Islet of Langerhans (tissue), 1 donor: ENCODE measurements around the gene PADI2.

Experiments used
- FAIRE-seq: peaks from one replicate; lab custom pipeline; 2011; peaks lifted over from hg19 to GRCh38; lab: Jason Lieb, UNC

Gene PADI2

DNA sequence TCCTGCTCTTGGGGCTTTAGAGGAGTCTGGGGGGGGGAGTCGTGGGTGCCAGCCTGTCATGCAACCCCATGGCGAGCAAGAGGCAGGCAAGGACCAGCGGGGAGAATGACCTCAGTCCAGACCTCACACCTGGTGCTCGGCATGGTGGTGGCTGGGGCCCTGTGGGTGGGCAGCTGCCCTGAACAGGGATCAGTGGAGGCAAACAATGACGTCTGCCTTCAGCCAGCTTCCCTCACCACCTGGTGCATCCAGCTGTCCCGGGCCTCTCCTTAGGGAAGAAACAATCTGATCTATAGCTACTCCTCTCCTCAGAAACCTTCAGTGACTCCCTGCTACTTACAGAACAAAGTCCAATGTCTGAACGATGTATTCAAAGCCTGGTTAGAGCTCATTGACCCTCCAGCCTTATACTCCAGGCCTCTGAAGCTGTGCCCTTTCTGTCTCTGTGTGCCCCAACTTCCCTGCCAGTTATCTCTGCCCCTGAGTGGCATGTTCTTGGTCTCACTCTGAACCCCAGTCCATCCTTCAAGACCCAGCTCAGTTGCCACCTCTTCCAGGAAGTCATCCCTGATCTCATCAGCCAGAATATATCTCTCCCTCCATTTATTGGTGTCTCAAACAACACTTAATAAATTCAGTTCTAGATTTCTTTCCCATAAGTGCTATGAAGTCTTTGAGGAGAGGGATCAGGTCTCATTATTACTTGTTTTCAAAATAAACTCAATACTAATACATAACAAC is 6.6 kb downstream of the PADI2 start:
- no peak for FAIRE-seq

DNA sequence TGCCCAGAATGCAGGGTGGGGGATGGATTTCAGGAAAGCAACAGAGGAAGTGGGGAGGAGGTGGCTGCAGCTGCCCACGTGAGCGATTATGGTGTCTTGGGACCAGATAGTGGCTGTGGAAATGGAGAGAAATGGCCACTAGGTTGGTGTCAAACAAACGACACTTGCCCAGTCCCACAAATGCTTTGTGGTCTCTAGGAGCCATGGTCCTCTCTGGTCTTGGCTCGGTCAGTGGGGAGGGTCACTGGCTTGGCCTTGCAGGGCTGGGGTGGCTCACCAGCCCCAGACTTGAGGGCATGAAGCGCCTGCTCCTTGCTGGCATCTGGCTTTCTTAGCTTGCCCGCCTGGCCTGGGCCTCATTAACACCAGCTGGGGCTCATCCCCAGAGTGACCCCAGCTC is 7.2 kb downstream of the PADI2 start:
- FAIRE-seq, result no peak

DNA sequence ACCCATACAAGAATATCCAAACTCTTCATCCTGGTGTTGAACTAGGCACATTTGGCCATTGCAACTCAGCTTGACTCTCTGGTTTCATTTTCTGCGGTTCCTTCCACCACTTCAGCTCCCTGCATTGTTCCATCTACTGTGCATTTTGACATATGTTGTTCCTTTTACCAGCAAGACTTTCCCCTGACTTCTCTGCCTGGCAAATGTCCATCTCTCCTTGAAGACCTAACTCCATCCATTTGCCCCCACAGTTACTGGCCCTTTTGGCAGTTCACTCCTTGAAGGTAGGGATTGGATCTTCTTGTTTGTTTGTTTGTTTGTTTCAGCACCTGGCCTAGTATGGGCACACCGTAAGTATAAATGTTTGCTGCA is 8.7 kb downstream of the PADI2 start:
- FAIRE-seq, result no peak

DNA sequence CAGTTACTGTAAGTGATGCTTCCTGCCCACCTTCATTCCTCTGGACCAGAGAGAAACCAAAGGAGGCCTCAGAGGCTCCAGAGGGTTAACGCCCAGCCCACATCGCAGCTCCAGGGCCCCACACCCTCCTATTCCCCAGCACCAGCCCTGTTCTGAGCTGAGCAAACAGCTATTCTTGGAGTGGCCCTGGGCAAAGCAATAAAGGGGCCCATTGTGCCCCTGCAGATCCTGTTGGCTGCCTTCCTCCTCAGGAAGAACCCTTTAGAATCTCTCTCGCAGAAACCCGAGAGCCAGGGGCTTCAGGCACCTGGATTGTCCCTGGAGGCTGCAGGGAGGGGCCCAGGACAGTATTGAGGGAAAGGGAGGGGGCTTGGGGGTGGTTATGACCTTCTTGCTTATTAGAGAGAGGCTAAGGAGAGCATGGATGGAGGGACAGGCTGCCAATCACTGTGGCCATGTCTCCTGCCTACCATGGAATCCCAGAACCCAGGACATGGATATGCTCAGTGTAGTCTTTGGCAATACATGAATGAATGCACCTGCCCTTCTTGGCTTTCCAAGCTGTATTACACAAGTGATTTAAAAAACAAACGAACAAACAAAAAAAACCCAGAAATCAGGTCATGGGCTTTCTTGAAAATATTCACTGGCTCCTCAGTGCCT is 9.2 kb downstream of the PADI2 start:
- no peak for FAIRE-seq

DNA sequence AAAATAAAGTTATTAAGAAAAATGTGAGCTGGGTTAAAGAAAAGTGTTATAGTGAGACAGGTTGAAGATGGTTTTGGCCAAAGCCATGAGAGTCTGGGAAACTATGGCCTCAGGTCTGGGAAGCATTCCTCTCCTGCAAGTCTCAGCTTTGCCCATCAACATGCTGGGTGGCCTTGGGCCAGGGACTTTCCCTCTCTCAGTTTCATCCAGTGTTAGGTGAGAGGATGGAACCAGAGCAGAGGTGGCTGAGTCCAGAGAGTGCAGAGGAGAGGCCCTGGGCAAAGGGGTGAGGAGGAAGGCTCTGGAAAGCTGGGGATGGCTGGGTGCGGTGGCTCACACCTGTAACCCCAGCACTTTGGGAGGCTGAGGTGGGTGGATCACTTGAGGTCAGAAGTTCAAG is 10.5 kb downstream of the PADI2 start:
- no peak for FAIRE-seq

DNA sequence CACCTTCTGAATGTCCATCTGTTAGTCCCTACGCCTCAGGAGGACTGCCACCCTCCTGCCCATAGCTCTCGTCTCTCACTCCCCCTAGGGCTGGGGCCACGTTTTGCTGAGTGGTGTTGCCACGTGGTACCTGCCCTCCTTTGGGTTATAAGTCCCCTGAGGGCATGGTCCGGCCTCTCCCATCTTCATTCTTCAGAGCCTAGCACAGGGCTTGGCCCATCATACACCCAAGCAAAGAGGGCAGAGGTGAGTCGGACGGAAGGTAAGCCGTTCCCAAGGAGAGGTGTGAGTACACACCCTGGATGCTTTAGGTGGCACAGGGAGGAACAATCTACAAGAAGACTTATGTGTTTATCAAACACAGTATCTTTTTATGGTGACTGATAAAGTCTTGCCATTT is 10.9 kb downstream of the PADI2 start:
- FAIRE-seq, result no peak

DNA sequence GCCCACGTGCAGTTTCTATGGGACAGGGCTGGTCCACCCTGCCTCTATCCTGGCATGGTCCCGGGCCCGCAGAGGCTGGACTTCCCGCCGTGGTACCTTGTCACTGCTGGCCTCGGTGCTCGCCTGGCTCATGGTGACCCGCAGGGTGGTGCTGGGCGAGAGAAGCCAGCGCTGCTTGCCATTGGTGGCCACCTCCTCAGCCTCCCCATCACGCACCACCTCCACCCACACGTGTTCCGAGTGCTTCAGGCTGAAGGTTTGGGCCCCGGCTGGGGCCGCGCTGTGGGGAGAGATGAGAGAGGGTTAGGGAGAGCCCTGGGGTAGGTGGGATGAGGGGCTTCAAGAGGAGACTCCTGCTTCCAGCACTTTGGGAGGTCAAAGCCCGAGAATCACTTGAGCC is 14.5 kb downstream of the PADI2 start:
- no peak for FAIRE-seq

DNA sequence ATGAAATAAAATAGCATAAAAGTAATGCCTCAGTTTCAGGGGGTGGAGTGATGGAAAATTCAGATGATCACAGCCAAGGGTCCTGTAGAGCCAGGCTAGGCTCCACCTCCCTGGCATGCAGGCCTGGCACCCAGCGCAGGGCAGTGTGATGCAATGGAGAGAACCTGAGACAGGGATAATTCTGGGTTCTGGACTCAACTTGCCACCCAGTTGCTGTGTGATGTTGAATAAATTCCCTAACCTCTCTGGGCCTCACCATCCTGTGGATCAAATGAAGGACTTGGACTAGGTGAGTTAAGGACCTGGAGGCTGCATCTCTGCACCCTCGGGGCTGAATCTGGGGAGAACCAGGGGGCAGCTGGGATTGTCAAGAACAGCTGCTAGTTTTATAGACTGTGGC is 17.0 kb downstream of the PADI2 start:
- FAIRE-seq, result no peak

DNA sequence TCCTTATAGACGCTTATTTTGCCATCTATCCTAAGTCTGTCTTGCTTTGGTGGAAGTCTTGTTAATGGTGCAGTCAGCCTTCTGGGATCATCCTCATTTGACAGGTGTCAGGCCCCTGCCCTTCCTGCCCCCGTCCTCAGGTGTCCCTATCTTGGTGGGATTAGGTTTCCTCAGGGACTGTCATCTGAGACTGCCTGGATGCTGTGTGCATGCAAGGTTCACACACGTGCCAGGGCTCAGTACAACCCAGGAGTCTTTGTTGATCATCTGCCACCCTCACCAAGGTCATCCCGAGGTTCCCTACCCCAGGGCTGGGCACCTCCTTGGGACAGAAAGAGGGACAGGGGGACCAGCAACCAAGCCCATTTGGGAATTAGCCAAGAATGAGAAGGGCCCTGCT is 18.0 kb downstream of the PADI2 start:
- no peak for FAIRE-seq

DNA sequence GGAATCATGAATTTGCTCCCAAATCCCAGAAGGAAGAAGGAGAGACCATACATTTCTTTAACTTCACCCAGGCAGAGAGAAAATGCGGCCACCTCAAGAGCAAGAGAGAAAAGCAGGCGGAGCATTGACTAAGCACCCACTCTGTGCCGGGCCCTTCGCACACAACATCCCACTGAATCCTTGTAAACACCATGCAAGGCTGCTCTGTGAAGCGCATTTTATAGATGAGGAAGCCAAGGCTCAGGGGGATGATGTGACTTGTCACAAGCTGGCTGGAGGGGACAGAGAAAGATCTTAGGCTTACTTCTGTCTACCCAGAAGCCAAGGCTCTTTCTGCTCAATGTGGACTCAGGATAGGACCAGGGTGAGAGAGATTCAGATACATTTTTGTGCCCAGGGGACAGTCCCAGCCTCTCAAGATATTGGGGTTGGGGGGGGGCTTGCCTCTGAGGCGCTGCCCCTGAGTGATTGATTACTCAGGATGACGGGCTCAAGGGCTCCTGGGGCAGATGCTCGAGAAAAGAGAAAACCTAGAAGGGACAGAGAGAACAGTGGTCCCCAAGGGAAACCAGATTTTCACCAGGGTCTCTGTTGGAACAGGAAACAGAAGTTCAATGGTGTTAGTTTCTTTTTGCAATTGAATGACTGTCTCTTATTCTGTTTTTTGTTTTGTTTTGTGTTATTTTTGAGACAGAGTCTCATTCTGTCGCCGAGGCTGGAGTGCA is 19.5 kb downstream of the PADI2 start:
- no peak for FAIRE-seq

DNA sequence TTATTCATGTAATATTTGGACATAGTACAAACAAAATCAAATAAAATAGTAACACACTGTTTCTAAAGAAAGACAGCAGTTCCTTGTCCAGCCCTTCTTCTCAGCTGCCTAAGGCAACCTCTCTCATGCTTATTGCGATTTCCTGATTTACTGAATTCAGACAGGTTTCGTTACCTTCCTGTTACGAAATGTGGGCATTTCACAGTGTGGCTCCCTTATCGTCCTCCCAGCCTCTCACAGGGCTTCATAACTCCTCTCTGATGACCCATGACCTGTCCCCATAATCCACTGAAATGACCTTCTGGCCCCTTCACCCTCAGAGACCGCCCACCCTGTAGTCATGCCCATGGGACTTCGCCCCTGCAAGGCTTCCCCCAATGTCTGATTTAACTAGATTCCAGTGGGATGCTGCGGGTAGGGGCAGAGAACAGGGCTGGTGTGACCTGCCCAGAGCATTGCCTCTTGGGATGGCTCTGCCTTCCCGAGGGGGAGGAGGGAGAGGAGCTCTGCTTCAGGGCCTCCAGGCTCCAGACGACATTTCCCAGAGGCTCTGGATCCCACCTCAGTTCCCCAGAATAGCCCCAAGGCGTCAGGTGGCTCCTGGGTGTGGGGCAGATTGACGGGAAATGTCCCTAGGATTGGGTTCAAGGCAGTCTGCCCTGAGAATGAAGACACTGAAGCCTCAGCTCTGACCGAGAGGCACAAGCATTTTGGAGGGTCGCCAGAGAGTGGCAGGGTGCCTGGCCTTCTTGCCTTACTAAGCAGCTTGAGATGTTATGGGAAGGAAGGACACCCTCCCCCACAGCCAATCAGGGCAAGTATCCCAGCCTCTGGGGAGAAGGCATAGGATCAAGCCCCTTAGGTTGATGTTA is 20.6 kb downstream of the PADI2 start:
- FAIRE-seq, result no peak

DNA sequence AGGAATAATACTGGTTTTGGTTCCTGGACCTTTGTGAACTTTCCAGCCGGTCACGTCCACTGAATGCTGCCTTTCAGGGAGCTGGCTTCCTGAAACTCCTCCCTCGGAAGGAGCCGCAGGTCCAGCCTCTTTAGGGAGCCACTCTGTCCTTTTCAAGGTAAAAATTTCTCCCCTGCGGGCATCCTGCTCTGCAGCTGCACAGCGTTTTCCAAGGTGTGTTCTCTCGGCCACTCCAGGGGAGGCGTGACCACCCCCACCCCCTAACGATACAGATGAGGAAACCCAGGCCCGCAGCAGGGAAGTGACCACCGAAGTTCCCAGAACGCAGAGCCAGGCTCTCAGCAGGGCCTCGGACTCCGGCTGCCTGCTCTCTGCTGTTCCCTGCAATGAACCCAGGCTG is 21.5 kb downstream of the PADI2 start:
- no peak for FAIRE-seq

DNA sequence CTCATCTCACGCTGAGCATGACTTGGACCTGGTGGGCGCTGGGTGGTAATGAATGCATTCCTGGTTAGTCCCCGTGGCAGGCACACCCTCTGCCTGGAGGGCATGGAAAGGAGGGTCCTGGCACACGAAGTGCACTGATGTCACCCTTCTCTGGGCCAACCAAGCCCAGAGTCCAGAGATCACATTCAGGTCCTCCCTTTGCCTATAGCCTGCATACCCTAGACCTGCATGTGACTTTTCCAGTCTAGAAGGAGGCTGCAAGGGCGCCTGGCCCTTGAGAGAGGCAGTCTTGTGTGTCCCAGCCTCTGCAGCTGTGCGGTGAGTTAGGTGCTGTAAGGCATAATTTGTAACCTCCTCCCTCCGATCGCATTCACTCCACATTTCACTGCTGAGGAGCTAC is 22.1 kb downstream of the PADI2 start:
- no peak for FAIRE-seq

DNA sequence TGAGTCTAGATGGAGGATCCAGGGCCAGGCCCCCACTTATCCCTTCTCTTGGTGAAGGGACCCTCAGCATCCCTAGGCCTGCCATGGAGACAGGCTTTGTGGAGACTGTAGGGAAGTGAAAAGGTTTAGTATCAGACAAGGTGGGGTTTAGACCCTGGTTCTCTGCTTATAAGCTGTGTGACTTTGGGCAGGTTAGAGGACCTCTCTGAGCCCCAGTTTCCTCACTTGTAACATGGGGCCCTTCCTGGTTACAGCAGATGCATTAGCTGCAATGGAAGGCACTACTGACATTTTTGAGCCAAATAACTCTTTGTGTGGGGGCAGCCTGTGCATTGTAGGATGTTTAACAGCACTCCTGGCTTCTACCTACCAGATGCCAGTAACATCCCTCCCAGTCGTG is 22.7 kb downstream of the PADI2 start:
- FAIRE-seq, result no peak

DNA sequence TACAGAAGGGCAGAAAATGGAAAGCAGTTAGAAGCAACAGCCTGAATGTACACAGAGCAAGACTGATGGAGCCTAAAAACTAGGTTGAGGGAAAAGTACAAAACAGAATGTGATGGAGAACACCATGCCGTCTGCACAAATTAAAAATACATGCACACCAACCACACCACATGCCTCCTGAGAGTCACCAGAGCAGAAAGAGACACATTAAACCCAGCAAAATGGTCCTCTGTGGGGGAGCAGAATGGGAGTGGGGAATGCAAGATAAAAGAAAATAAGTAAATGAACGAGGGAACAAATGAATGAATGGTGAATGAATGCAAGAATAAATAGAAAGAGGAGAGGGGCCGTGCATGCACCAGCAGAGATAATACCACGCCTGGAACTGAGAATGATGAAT is 24.1 kb downstream of the PADI2 start:
- no peak for FAIRE-seq

DNA sequence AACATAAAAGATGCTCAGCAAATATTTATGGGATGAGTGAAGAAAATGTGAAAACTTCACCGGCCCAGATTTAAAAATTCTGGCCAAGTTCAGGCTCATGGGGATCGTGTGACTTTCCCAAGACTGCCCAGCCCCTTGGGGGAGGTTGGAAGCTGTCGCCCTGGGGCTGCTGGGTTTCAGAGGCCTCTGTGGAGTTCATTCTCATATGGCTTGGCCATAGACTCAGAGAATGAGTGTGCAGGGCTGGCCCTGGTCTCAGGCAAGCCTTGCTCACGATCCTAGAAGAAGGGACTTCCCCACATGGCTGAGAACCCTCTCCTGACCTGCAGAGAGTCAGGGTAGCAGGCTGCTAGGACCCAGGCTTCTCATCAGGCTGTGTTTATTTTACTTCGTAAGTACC is 24.6 kb downstream of the PADI2 start:
- FAIRE-seq, result no peak

DNA sequence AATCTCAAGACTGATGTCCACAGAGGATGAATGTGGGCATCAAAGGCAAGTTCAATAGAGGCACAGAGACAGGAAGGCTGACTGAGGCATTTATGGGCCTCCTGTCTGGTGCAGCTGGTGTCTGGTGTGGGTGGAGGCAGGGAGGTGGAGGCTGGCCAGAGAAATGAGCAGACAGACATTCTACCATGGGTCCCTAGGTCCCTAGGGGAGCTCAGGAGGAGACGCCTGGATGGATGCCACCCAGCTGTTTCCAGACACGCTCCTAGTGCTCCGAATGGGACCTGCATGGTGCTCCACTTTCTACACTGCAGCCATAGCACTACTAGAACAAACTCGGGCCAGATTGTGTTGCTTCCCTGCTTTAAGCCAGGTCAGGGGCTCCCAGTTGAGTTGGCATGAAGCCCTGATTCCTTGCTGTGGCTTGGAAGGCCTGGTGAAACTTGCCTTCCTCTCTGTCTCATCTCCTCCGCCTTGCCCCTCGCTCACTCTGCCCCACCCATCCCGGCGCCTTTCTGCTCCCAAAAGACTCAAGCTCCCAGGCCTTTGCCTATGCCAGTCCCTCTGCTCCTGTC is 25.3 kb downstream of the PADI2 start:
- no peak for FAIRE-seq

DNA sequence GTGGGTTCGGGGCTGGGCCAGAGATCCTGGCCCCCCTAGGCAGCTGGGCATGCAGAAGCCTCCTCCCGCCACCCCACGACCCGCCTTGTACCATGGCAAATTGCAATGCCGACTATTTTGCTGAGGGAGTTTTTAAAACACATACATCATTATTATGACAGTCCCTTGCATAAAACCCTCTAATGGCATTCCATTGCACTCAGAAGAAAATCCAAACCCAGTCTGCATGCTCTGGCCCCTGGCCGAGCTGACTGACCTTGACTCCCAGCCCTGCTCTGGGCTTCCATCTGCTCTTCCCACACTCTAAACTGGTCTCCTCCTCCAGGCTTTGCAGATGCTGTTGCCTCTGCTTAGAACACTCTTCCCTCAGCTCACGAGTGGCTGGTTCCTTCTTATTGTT is 28.0 kb downstream of the PADI2 start:
- FAIRE-seq, result no peak

DNA sequence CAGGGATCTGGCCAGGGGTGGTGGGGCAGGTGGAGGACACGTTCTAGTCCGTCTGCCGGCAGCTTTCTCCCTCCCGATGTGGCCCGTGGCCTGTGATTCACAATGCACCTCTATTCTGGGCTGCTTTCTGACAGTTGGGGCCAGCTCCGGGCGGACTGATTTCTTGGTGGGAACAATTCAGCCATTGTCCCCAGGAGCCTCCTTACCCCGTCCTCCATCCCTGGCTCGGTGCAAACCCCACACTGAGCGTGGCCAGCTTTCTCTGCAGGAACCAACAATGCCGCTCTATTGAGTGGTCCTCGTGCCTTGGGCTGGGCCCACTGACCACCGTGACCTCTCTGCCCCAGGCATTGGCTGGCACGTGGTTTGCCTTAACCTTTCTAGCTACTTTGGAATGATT is 29.7 kb downstream of the PADI2 start:
- FAIRE-seq, result no peak

DNA sequence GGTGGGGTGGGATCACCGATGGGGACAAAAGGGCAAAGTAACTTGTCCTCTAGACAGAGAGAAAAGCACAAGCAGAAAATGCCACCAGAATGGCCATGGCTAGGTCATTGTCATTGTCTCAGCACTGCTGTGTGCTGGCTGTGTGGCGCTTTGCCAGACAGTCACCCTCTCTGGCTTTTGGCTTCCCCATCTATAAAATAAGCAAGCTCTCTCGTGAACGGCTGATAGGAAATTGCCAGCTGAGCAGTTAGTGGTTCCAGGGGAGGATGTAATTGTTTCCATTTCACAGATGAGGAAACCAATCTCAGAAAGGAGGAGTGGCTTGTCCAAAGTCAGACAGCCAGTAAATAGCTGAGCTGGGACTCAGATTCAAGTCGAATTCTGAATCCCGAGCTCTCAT is 32.5 kb downstream of the PADI2 start:
- no peak for FAIRE-seq

DNA sequence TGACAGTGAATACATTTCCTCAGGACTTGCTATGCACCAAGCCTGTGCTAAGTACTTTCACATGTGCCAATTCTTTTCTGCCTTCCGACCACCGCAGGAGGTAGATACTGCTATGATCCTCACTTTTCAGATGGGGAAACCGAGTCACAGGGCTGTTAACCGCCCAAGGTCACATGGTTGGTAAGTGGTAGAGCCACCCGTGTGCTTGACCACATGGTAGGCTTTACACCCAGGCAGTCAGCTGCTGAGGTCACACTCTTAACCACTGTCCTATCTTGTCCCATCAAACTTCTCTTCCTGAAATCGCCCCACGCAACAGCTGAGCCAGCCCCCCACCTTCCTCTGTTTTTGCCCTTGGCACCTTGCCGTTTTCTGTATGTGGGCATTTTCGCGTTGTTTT is 34.5 kb downstream of the PADI2 start:
- no peak for FAIRE-seq

DNA sequence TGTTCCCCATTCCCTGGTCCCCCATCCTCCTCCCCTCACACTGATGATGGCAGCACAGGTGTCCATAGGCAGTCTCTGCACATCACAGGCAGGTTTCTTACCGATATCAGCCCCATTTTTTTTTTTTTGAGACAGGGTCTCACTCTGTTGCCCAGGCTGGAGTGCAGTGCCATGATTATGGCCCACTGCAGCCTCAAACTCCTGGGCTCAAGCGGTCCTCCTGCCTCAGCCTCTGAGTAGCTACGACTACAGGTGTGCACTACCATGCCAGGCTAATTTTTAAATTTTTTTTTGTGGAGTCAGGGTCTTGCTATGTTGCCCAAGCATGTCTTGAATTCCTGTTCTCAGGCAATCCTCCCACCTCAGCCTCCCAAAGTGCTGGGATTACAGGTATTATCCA is 36.5 kb downstream of the PADI2 start:
- no peak for FAIRE-seq
